ENCODE results near the gene CD40LG.

DNA sequence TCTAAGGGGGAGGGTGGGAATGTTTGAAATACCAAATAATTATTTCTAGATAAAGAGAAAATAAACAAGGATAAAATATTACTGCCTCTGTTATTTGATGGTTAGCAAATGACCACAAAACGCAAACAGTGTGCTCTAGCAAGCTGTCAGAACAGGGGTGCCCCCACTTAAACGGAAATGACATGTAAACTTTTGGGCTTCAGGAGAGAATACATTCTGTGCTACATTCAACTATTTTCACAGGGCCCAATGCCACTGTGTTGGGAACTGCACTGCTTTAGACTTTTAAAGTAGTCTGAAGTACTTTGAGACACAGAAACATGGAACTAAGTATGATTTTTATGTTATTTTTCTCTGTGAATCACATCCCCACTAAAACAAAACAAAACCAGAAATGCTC is 14.1 kb downstream of the CD40LG start:
- TF ChIP-seq CTCF (IDR thresholded peaks at IDR 0.05; ENCODE audit: extremely low read depth in 1 of 2, insufficient read depth in 1 of 2, low read depth in 1 of 2, low read length in 2 of 2) = no peak
- TF ChIP-seq POLR2AphosphoS5 (IDR thresholded peaks at IDR 0.05; ENCODE audit: insufficient read depth, low read depth, low read length) = no peak
- no peak for TF ChIP-seq MYC (IDR thresholded peaks at IDR 0.05; ENCODE audit: low read depth, low read length)
- TF ChIP-seq POLR2A (IDR thresholded peaks at IDR 0.05; ENCODE audit: low read depth, low read length) = no peak
- no peak for TF ChIP-seq EZH2 (IDR thresholded peaks at IDR 0.05; ENCODE audit: borderline replicate concordance, low read depth, low read length, severe bottlenecking)
- TF ChIP-seq, protein P1, sequence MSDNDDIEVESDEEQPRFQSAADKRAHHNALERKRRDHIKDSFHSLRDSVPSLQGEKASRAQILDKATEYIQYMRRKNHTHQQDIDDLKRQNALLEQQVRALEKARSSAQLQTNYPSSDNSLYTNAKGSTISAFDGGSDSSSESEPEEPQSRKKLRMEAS (IDR thresholded peaks at IDR 0.05; ENCODE audit: insufficient read depth, insufficient read length) = no peak
- no peak for TF ChIP-seq JUN (IDR thresholded peaks at IDR 0.05; ENCODE audit: borderline replicate concordance, insufficient read depth, insufficient read length, low read depth)
- TF ChIP-seq GATA2 (IDR thresholded peaks at IDR 0.05; ENCODE audit: insufficient read depth, insufficient read length, low read depth, low read length) = no peak

Measured in endothelial cell of umbilical vein (primary cell).